HFF-Myc (cell line): ENCODE data around the gene IQSEC3.
"Not testable (repeated sequence)": the region's sequence is repeated elsewhere in the genome, so short reads cannot be mapped to it uniquely, and the experiment has no call there.

Experiments used
- DNase-seq: peaks from one replicate; pipeline ENCODE4 v3.0.0-alpha.2; 2011; ENCODE audit warnings: low read depth; ENCODE audit errors: extremely low read depth
- H3K4me3 ChIP-seq: replicated peaks from 2 replicates; pipeline ENCODE4 v1.5.1; 2011; ENCODE audit warnings: low read depth, mild to moderate bottlenecking, control low read depth, low read length
- CTCF ChIP-seq: IDR thresholded peaks from 2 replicates; pipeline ENCODE4 v1.5.1; 2012; ENCODE audit warnings: mild to moderate bottlenecking, low read depth, low read length, control low read depth; ENCODE audit errors: missing control alignments

Gene IQSEC3

GRCh38 chr12:56683-57346 lies 9.8 kb upstream of the IQSEC3 start:
- H3K4me3 ChIP-seq = no peak overlapping the region
- TF ChIP-seq CTCF = no peak
- DNase-seq = no peak

GRCh38 chr12:57539-57938 lies 9.0 kb upstream of the IQSEC3 start:
- no peak for TF ChIP-seq CTCF
- H3K4me3 ChIP-seq = no peak overlapping the region
- DNase-seq = no peak

GRCh38 chr12:58832-59231 lies 7.7 kb upstream of the IQSEC3 start:
- H3K4me3 ChIP-seq = no peak overlapping the region
- DNase-seq = no peak
- no peak for TF ChIP-seq CTCF

- not testable (repeated sequence) for DNase-seq, H3K4me3 ChIP-seq
Observed at GRCh38 chr12:61845-62244, 4.7 kb upstream of the IQSEC3 start.

- not testable (repeated sequence) for H3K4me3 ChIP-seq, DNase-seq
Observed at GRCh38 chr12:65491-66063, 990 bp upstream of the IQSEC3 start.

GRCh38 chr12:66782-67504 lies 376 bp downstream of the IQSEC3 start:
- DNase-seq, H3K4me3 ChIP-seq: not testable (repeated sequence)

GRCh38 chr12:69677-70076 lies 3.1 kb downstream of the IQSEC3 start:
- not testable (repeated sequence) for H3K4me3 ChIP-seq, DNase-seq

GRCh38 chr12:70541-70940 lies 4.0 kb downstream of the IQSEC3 start:
- not testable (repeated sequence) for H3K4me3 ChIP-seq, DNase-seq

GRCh38 chr12:72018-72417 lies 5.5 kb downstream of the IQSEC3 start:
- not testable (repeated sequence) for H3K4me3 ChIP-seq, DNase-seq

GRCh38 chr12:74420-75190 lies 8.0 kb downstream of the IQSEC3 start:
- not testable (repeated sequence) for DNase-seq, H3K4me3 ChIP-seq

GRCh38 chr12:75541-75940 lies 9.0 kb downstream of the IQSEC3 start:
- DNase-seq, H3K4me3 ChIP-seq: not testable (repeated sequence)

GRCh38 chr12:76102-76501 lies 9.5 kb downstream of the IQSEC3 start:
- not testable (repeated sequence) for DNase-seq, H3K4me3 ChIP-seq

- H3K4me3 ChIP-seq, DNase-seq: not testable (repeated sequence)
Observed at GRCh38 chr12:76551-76950, 10.0 kb downstream of the IQSEC3 start.

- not testable (repeated sequence) for H3K4me3 ChIP-seq, DNase-seq
Observed at GRCh38 chr12:77101-77719, 10.6 kb downstream of the IQSEC3 start.
